NCI-H460 (cell line): ENCODE data around the gene AKAP13. TPM values are rescaled to one million over a fixed set of nuclear protein-coding genes. Genes with fewer than 3 reads are reported as not detected.

ENCODE experiments used
- DNase-seq: peaks from one replicate; pipeline ENCODE4 v3.0.0-alpha.2; 2016; ENCODE audit warnings: low read depth; ENCODE audit errors: extremely low read depth
- total RNA-seq: library from RNA; depleted of rRNA; stranded (reverse); fragments of >200 nt; shearing (Covaris generic); gene quantifications from 2 replicates; pipeline ENCODE4 v1.2.3, GENCODE V29; 2014

AKAP13 gene
- total RNA-seq, 1 experiment from 2014 or later: 31.4 TPM

GRCh38 chr15:85383470-85384148 lies 3.2 kb downstream of the AKAP13 start:
- no peak for DNase-seq

- no peak for DNase-seq
These were observed 5.9 kb downstream of the AKAP13 start for GRCh38 chr15:85386261-85386660.

GRCh38 chr15:85388566-85389305 lies 8.3 kb downstream of the AKAP13 start:
- DNase-seq: no peak

GRCh38 chr15:85389306-85389650 lies 8.9 kb downstream of the AKAP13 start:
- DNase-seq: no peak

- DNase-seq: no peak
These were observed 9.4 kb downstream of the AKAP13 start for GRCh38 chr15:85389772-85390171.

- DNase-seq: no peak
These were observed 12.8 kb downstream of the AKAP13 start for GRCh38 chr15:85393210-85393609.

- DNase-seq: no peak
These were observed 14.3 kb downstream of the AKAP13 start for GRCh38 chr15:85394554-85395333.

- no peak for DNase-seq
These were observed 16.2 kb downstream of the AKAP13 start for GRCh38 chr15:85396554-85396953.

- no peak for DNase-seq
These were observed 16.7 kb downstream of the AKAP13 start for GRCh38 chr15:85397151-85397550.

- no peak for DNase-seq
These were observed 17.5 kb downstream of the AKAP13 start for GRCh38 chr15:85397926-85398325.

- DNase-seq: no peak
These were observed 18.4 kb downstream of the AKAP13 start for GRCh38 chr15:85398822-85399221.

- no peak for DNase-seq
These were observed 19.2 kb downstream of the AKAP13 start for GRCh38 chr15:85399627-85400026.

GRCh38 chr15:85400606-85401005 lies 20.2 kb downstream of the AKAP13 start:
- DNase-seq: no peak

- no peak for DNase-seq
These were observed 20.8 kb downstream of the AKAP13 start for GRCh38 chr15:85401108-85401774.

GRCh38 chr15:85402195-85402881 lies 21.9 kb downstream of the AKAP13 start:
- no peak for DNase-seq

GRCh38 chr15:85403745-85404144 lies 23.3 kb downstream of the AKAP13 start:
- DNase-seq: peak; percentile 56

GRCh38 chr15:85404176-85404917 lies 23.9 kb downstream of the AKAP13 start:
- DNase-seq: no peak

- no peak for DNase-seq
These were observed 24.8 kb downstream of the AKAP13 start for GRCh38 chr15:85404918-85405866.

- DNase-seq: no peak
These were observed 26.5 kb downstream of the AKAP13 start for GRCh38 chr15:85406916-85407315.
